ENCODE results near the gene FGFRL1. TPM values are rescaled to one million over a fixed set of nuclear protein-coding genes. Genes with fewer than 3 reads are reported as not detected.

FGFRL1 gene
- total RNA-seq, 1 donor from 2014 or later, result 22.4 TPM

- peak; percentile 48 for DNase-seq
- H3K4me1 ChIP-seq, result peaks cover 12% of the 10 kb centered on the region
- intact Hi-C loops (cut with micrococcal nuclease), result no loop called here
- peak overlapping the region; percentile 16 for H3K27ac ChIP-seq (replicated peaks)
- no peaks in the 10 kb centered on the region for H3K36me3 ChIP-seq
- H3K4me3 ChIP-seq, result no peak overlapping the region
- no peak for TF ChIP-seq CTCF (IDR thresholded peaks at IDR 0.05; ENCODE audit: borderline replicate concordance)
- peaks cover 61% of the 10 kb centered on the region for H3K27me3 ChIP-seq (ENCODE audit: low read depth)
- H3K9me3 ChIP-seq (replicated peaks), result no peaks in the 10 kb centered on the region
Observed at GRCh38 chr4:1035510-1035909, 24.1 kb downstream of the FGFRL1 start.

GRCh38 chr4:1036095-1036494 is 24.7 kb downstream of the FGFRL1 start:
- intact Hi-C loops (cut with micrococcal nuclease), result no loop called here
- peaks cover 12% of the 10 kb centered on the region for H3K4me1 ChIP-seq
- no peak for TF ChIP-seq CTCF (IDR thresholded peaks at IDR 0.05; ENCODE audit: borderline replicate concordance)
- H3K27me3 ChIP-seq (ENCODE audit: low read depth), result peaks cover 61% of the 10 kb centered on the region
- no peak for DNase-seq
- no peaks in the 10 kb centered on the region for H3K9me3 ChIP-seq (replicated peaks)
- no peak overlapping the region for H3K4me3 ChIP-seq
- H3K36me3 ChIP-seq, result no peaks in the 10 kb centered on the region
- H3K27ac ChIP-seq (replicated peaks), result no peak overlapping the region

GRCh38 chr4:1036976-1037810 is 25.8 kb downstream of the FGFRL1 start:
- Histone ChIP-seq H3K27me3 (ENCODE audit: low read depth) (peaks cover 60% of the 10 kb centered on the region), H3K4me3 (no peak overlapping the region), H3K27ac (replicated peaks) (no peak overlapping the region), H3K9me3 (replicated peaks) (no peaks in the 10 kb centered on the region), H3K4me1 (peaks cover 20% of the 10 kb centered on the region), H3K36me3 (no peaks in the 10 kb centered on the region)
- no peak for TF ChIP-seq CTCF (IDR thresholded peaks at IDR 0.05; ENCODE audit: borderline replicate concordance)
- no peak for DNase-seq
- intact Hi-C loops (cut with micrococcal nuclease), result no loop called here

GRCh38 chr4:1038948-1039492 is 27.6 kb downstream of the FGFRL1 start:
- H3K36me3 ChIP-seq, result no peaks in the 10 kb centered on the region
- no peak overlapping the region for H3K27ac ChIP-seq (replicated peaks)
- H3K27me3 ChIP-seq (ENCODE audit: low read depth), result peaks cover 53% of the 10 kb centered on the region
- intact Hi-C loops (cut with micrococcal nuclease), result no loop called here
- DNase-seq, result no peak
- no peaks in the 10 kb centered on the region for H3K9me3 ChIP-seq (replicated peaks)
- no peak overlapping the region for H3K4me3 ChIP-seq
- TF ChIP-seq CTCF (IDR thresholded peaks at IDR 0.05; ENCODE audit: borderline replicate concordance), result no peak
- H3K4me1 ChIP-seq, result peaks cover 26% of the 10 kb centered on the region

- H3K36me3 ChIP-seq, result no peaks in the 10 kb centered on the region
- TF ChIP-seq CTCF (IDR thresholded peaks at IDR 0.05; ENCODE audit: borderline replicate concordance), result no peak
- H3K27ac ChIP-seq (replicated peaks), result no peak overlapping the region
- H3K4me3 ChIP-seq, result no peak overlapping the region
- peaks cover 23% of the 10 kb centered on the region for H3K4me1 ChIP-seq
- peaks cover 55% of the 10 kb centered on the region for H3K27me3 ChIP-seq (ENCODE audit: low read depth)
- no peak for DNase-seq
- intact Hi-C loops (cut with micrococcal nuclease), result no loop called here
- no peaks in the 10 kb centered on the region for H3K9me3 ChIP-seq (replicated peaks)
Observed at GRCh38 chr4:1039493-1040343, 28.3 kb downstream of the FGFRL1 start.
